ENCODE data around the gene MGRN1.
"Not testable (repeated sequence)": the region's sequence is repeated elsewhere in the genome, so short reads cannot be mapped to it uniquely, and the experiment has no call there.

MGRN1 gene

GRCh38 chr16:4728676-4729075, 104.0 kb downstream of the MGRN1 start:
- DNase-seq (ENCODE audit: low read depth in 1 of 2, low spot score in 1 of 2), result no peak

DNA sequence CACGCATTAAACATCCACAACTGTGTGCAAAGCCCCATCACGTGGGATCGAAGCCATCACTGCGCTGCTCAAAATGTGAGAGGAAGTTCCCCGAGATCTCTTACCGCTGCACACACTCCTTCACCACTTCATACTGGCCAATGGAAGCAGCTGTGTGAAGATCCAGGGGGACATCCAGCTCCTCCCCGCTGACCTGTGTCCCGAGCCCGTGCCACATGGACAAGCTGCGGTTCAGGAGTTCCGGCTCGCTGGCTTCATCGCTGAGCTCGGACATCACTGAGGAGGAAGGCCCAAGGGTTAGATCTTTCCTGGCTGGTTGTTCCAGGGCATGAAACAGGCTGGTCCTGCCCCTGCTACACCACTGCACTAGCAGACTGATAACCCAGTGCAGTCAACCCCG, 105.2 kb downstream of the MGRN1 start:
- DNase-seq (ENCODE audit: low read depth in 1 of 2, low spot score in 1 of 2), result no peak

DNA sequence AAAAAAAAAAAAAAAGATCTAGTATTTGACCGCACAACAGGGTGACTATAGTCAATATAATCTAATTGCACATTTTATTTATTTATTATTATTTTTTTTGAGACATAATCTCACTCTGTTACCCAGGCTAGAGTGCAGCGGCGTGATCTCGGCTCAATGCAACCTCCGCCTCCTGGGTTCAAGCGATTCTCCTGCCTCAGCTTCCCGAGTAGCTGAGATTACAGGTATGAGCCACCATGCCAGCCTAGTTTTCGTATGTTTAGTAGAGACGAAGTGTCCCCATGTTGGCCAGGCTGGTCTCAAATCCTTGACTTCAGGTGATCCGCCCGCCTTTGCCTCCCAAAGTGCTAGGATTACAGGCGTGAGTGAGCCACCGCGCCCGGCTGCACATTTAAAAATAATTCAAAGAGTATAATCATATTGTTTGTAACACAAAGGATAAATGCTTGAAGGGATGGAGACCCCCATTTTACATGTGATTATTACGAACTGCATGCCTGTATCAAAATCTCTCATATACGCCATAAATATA, 108.7 kb downstream of the MGRN1 start:
- DNase-seq (ENCODE audit: low read depth in 1 of 2, low spot score in 1 of 2), result no peak

- DNase-seq (ENCODE audit: low read depth in 1 of 2, low spot score in 1 of 2), result peak in 1 of 2 donors; percentile 25
These were observed 109.1 kb downstream of the MGRN1 start for GRCh38 chr16:4733747-4734062.

- DNase-seq (ENCODE audit: low read depth in 1 of 2, low spot score in 1 of 2), result peak; percentile 58 to 75
These were observed 109.6 kb downstream of the MGRN1 start, which contains the start of the genes ANKS3 and DNAAF8 for GRCh38 chr16:4734063-4734729. TSS of gene ANKS3 (minus strand) at chr16:4734271. CDS start at chr16:4730149, 4,122 bp downstream. TSS of gene DNAAF8 (plus strand) at chr16:4734537. CDS start at chr16:4736515, 1,978 bp downstream.

DNA sequence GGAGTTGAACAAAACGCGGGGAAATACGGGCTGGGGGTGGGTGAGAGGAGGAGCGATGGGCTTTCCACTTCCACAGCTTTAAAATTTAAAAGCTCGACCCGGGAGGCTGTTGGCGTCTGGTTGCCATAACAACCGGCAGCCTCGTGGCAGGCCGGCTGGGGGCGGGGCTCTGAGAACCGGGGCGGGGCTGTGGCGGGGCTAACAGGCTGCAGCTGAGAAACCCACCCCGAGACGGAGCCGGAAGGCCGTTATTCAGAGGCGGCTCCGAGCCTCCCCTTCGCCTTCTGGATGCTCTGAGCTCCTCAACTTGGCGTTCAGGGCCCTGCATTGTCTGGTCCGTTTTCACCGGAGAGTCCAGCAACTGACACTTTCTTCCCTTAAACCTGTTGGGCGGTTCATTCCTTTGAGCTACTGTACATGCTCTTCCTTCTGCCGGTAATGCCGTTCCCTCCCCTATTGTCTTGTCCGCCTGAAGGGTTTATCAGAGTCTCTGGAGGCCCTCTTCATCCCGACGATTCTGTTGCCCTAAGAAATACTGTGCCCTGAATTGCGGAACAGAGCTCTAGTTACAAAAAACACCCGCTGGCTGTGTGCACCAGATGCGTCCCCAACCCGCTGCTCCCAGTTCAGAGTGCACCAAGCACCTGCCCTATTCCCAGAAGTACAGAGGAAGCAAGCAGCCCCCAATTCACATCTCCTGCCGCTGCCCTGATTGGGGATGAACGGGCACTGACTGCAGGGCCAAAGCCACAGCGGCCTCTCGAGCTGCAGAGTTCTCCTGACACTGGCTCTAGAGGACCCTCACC, 110.3 kb downstream of the MGRN1 start:
- DNase-seq (ENCODE audit: low read depth in 1 of 2, low spot score in 1 of 2), result peak; percentile 83 to 90

GRCh38 chr16:4736546-4736945, 111.9 kb downstream of the MGRN1 start:
- DNase-seq (ENCODE audit: low read depth in 1 of 2, low spot score in 1 of 2), result no peak

- DNase-seq (ENCODE audit: low read depth in 1 of 2, low spot score in 1 of 2), result no peak
These were observed 112.9 kb downstream of the MGRN1 start for GRCh38 chr16:4737545-4737944.

- not testable (repeated sequence) for DNase-seq (ENCODE audit: low read depth in 1 of 2, low spot score in 1 of 2)
These were observed 113.7 kb downstream of the MGRN1 start for GRCh38 chr16:4738370-4738769.

All from stimulated activated CD4-positive, alpha-beta T cell treated with anti-CD3 and anti-CD28 coated beads, Interleukin-15, amount 100 ng/mL, for 1 hour (primary cell).